CD4-positive, alpha-beta T cell treated with Interleukin-10 for 1 hour (primary cell): ENCODE data around the gene ITGA3.

Source experiments
- DNase-seq: peaks from one replicate; pipeline ENCODE4 v3.0.0-alpha.2; 2020

Gene ITGA3

GRCh38 chr17:50072925-50073324 is 17.0 kb downstream of the ITGA3 start:
- no peak for DNase-seq

- DNase-seq = no peak
Observed at GRCh38 chr17:50074227-50074626, 18.3 kb downstream of the ITGA3 start.

- DNase-seq = no peak
Observed at GRCh38 chr17:50075446-50076032, 19.6 kb downstream of the ITGA3 start.

GRCh38 chr17:50076221-50076590 is 20.3 kb downstream of the ITGA3 start:
- DNase-seq = no peak

GRCh38 chr17:50076591-50077235 is 20.8 kb downstream of the ITGA3 start:
- DNase-seq = no peak

GRCh38 chr17:50078430-50078829 is 22.5 kb downstream of the ITGA3 start:
- no peak for DNase-seq

GRCh38 chr17:50079334-50080095 is 23.6 kb downstream of the ITGA3 start:
- peak; percentile 24 for DNase-seq

GRCh38 chr17:50080096-50080480 is 24.2 kb downstream of the ITGA3 start:
- DNase-seq = no peak

- no peak for DNase-seq
Observed at GRCh38 chr17:50080827-50081226, 24.9 kb downstream of the ITGA3 start.

- DNase-seq = no peak
Observed at GRCh38 chr17:50081757-50082156, 25.8 kb downstream of the ITGA3 start.

GRCh38 chr17:50087246-50087911 is 31.5 kb downstream of the ITGA3 start:
- peak; percentile 81 for DNase-seq

GRCh38 chr17:50087912-50088405 is 32.0 kb downstream of the ITGA3 start:
- no peak for DNase-seq

GRCh38 chr17:50088952-50089825 is 33.3 kb downstream of the ITGA3 start:
- DNase-seq = no peak

- DNase-seq = no peak
Observed at GRCh38 chr17:50090071-50090470, 34.2 kb downstream of the ITGA3 start.

- no peak for DNase-seq
Observed at GRCh38 chr17:50090971-50091917, 35.3 kb downstream of the ITGA3 start.

GRCh38 chr17:50091918-50092285 is 36.0 kb downstream of the ITGA3 start:
- no peak for DNase-seq

GRCh38 chr17:50093246-50093645 is 37.3 kb downstream of the ITGA3 start:
- no peak for DNase-seq

GRCh38 chr17:50093807-50094206 is 37.9 kb downstream of the ITGA3 start:
- DNase-seq = no peak

GRCh38 chr17:50094243-50094752 is 38.4 kb downstream of the ITGA3 start:
- DNase-seq = peak; percentile 91

GRCh38 chr17:50094753-50095619 is 39.1 kb downstream of the ITGA3 start, which contains the start of gene PDK2:
Gene PDK2 (plus strand): TSS chr17:50095351. CDS start chr17:50095436, 85 bp downstream.
- DNase-seq = peak; percentile 97
